IMR-90 (cell line): Measurements from ENCODE around the gene PAF1. TPM values are rescaled to one million over a fixed set of nuclear protein-coding genes. Genes with fewer than 3 reads are reported as not detected.

Experiments
- ATAC-seq: fragments of 200-7000 bp; cut with Tn5 transposase; 2 replicates; pipeline ENCODE4 v1.9.1; 2020; ENCODE audit warnings: low read depth, mild to moderate bottlenecking, moderate library complexity
- BruUV-seq: library from RNA; stranded (reverse); fragments of 400-500 nt; replicated peaks from 2 replicates; lab custom pipeline; 2021; lab: Mats Ljungman, UMichigan
- CTCF ChIA-PET: fragments of 300-600 bp; formaldehyde crosslinking; extraction: SDS; loops from one replicate; lab custom pipeline; 2021; ENCODE audit warnings: antibody characterized with exemption; lab: Yijun Ruan, JAX
- POLR2A ChIA-PET: fragments of 300-600 bp; sonication (Branson Sonifier 250); formaldehyde crosslinking; loops from one replicate; lab custom pipeline; 2022; ENCODE audit warnings: antibody characterized with exemption; ENCODE audit not compliant: unreplicated experiment; lab: Charles Lee
- DNase-seq: peaks from one replicate; pipeline ENCODE4 v3.0.0; 2013
- H2AFZ ChIP-seq: replicated peaks from 2 replicates; pipeline ENCODE3; 2013; ENCODE audit warnings: low read length, mild to moderate bottlenecking; ENCODE audit not compliant: poor library complexity
- H2AK5ac ChIP-seq: 2 replicates; pipeline ENCODE4 v1.6.1; 2013; ENCODE audit warnings: low read depth, low read length, inconsistent platforms
- H2AK9ac ChIP-seq: replicated peaks from 2 replicates; pipeline ENCODE3; 2013; ENCODE audit warnings: mild to moderate bottlenecking, low read depth, low read length, moderate library complexity; ENCODE audit not compliant: poor library complexity
- H2BK120ac ChIP-seq: 2 replicates; pipeline ENCODE4 v1.6.1; 2013; ENCODE audit warnings: low read depth, low read length, inconsistent platforms
- H2BK15ac ChIP-seq: 3 replicates; pipeline ENCODE4 v1.6.1; 2013; ENCODE audit warnings: low read depth, low read length, inconsistent platforms
- H2BK20ac ChIP-seq: 2 replicates; pipeline ENCODE4 v1.6.1; 2013; ENCODE audit warnings: low read depth, mild to moderate bottlenecking, inconsistent platforms, low read length, moderate library complexity
- H2BK5ac ChIP-seq: 2 replicates; pipeline ENCODE4 v1.6.1; 2013; ENCODE audit warnings: mild to moderate bottlenecking, low read depth, low read length, inconsistent platforms; ENCODE audit not compliant: poor library complexity, severe bottlenecking
- H3K14ac ChIP-seq: replicated peaks from 2 replicates; pipeline ENCODE4 v1.6.1; 2013; ENCODE audit warnings: low read depth, low read length, inconsistent platforms
- H3K18ac ChIP-seq: 2 replicates; pipeline ENCODE4 v1.6.1; 2013; ENCODE audit warnings: low read depth, low read length, control low read depth
- H3K23ac ChIP-seq: 2 replicates; pipeline ENCODE4 v1.6.1; 2013; ENCODE audit warnings: low read depth, low read length, inconsistent platforms
- H3K27ac ChIP-seq: 2 replicates; pipeline ENCODE4 v1.5.1; 2013; ENCODE audit warnings: mild to moderate bottlenecking, control low read depth, low read length; ENCODE audit not compliant: insufficient read depth
- H3K27me3 ChIP-seq: 2 replicates; pipeline ENCODE4 v1.6.1; 2013; ENCODE audit warnings: low read length; ENCODE audit not compliant: control insufficient read depth, insufficient read depth
- H3K36me3 ChIP-seq: 2 replicates; pipeline ENCODE4 v1.6.1; 2013; ENCODE audit warnings: low read length, mixed read lengths; ENCODE audit not compliant: control insufficient read depth, insufficient read depth
- H3K4ac ChIP-seq: 2 replicates; pipeline ENCODE4 v1.6.1; 2013; ENCODE audit warnings: low read depth, low read length, inconsistent platforms
- H3K4me1 ChIP-seq: 2 replicates; pipeline ENCODE4 v1.6.1; 2013; ENCODE audit warnings: low read length, mixed read lengths; ENCODE audit not compliant: control insufficient read depth, insufficient read depth
- H3K4me2 ChIP-seq: 2 replicates; pipeline ENCODE4 v1.6.1; 2013; ENCODE audit warnings: low read depth, mild to moderate bottlenecking, control low read depth, low read length, moderate library complexity
- H3K4me3 ChIP-seq: 2 replicates; pipeline ENCODE4 v1.5.1; 2013; ENCODE audit warnings: low read depth, mild to moderate bottlenecking, control low read depth, low read length, moderate library complexity; ENCODE audit not compliant: insufficient read depth
- H3K56ac ChIP-seq: 2 replicates; pipeline ENCODE4 v1.6.1; 2013; ENCODE audit warnings: low read length, inconsistent platforms; ENCODE audit not compliant: insufficient read depth; ENCODE audit errors: extremely low read depth
- H3K79me1 ChIP-seq, 2 experiments: 2 replicates each; pipeline ENCODE4 v1.6.1; 2013; ENCODE audit warnings: low read length in 2 of 2, inconsistent platforms in 1 of 2, low read depth in 1 of 2
- H3K9ac ChIP-seq: 2 replicates; pipeline ENCODE4 v1.6.1; 2013; ENCODE audit warnings: low read depth, low read length, control low read depth
- H3K9me1 ChIP-seq: 2 replicates; pipeline ENCODE4 v1.6.1; 2013; ENCODE audit warnings: low read length, inconsistent platforms; ENCODE audit not compliant: insufficient read depth
- H3K9me3 ChIP-seq: 2 replicates; pipeline ENCODE4 v1.6.1; 2013; ENCODE audit warnings: low read length; ENCODE audit not compliant: control insufficient read depth, insufficient read depth
- H4K20me1 ChIP-seq: 2 replicates; pipeline ENCODE4 v1.6.1; 2013; ENCODE audit warnings: low read length, inconsistent platforms; ENCODE audit not compliant: insufficient read depth
- H4K5ac ChIP-seq: 2 replicates; pipeline ENCODE4 v1.6.1; 2013; ENCODE audit warnings: mild to moderate bottlenecking, low read depth, low read length, control low read depth
- H4K8ac ChIP-seq, 2 experiments: 2 replicates each; pipeline ENCODE4 v1.6.1; 2013; ENCODE audit warnings: low read depth in 2 of 2, low read length in 2 of 2, control low read depth in 1 of 2, inconsistent platforms in 1 of 2
- H4K91ac ChIP-seq: 2 replicates; pipeline ENCODE4 v1.6.1; 2013; ENCODE audit warnings: low read depth, low read length, inconsistent platforms; ENCODE audit not compliant: insufficient read depth
- MAZ ChIP-seq: IDR thresholded peaks from 2 replicates; pipeline ENCODE4 v1.6.1; 2012; ENCODE audit warnings: low read depth, mild to moderate bottlenecking, low read length, improper control_type of control experiment, moderate library complexity, borderline replicate concordance
- MXI1 ChIP-seq: IDR thresholded peaks from 2 replicates; pipeline ENCODE4 v1.6.1; 2012; ENCODE audit warnings: low read depth, mild to moderate bottlenecking, low read length, moderate library complexity, borderline replicate concordance
- POLR2A ChIP-seq: IDR thresholded peaks from 2 replicates; pipeline ENCODE4 v1.6.1; 2012; ENCODE audit warnings: mild to moderate bottlenecking, low read depth, low read length
- WGBS, 2 experiments: methylation state at CpG; one replicate each; pipeline versions ENCODE4 v1.1.5 to v1.1.7; 2013; ENCODE audit warnings: missing lambda C conversion rate in 2 of 2; ENCODE audit not compliant: insufficient read length in 1 of 2; ENCODE audit errors: extremely low coverage in 2 of 2; 5-methylcytosine and 5-hydroxymethylcytosine counted together
- dilution Hi-C: fragments of 300-500 bp; cut with HindIII; formaldehyde crosslinking; loops from one replicate; pipeline ENCODE4 v1.14.3; 2018; ENCODE audit warnings: low sequenced_read_pairs; ENCODE audit not compliant: unreplicated experiment
- in situ Hi-C: fragments of 300-500 bp; cut with MboI; formaldehyde crosslinking; loops from 3 replicates; pipeline ENCODE4 v1.14.3; 2019; ENCODE audit warnings: low sequenced_read_pairs, inconsistent platforms, mixed read lengths
- intact Hi-C: fragments of 100-400 bp; cut with micrococcal nuclease; formaldehyde crosslinking; loops from 2 replicates; pipeline ENCODE4 v1.10.0; 2022
- polyA plus RNA-seq, 3 experiments: library from polyadenylated mRNA; depleted of rRNA; stranded (reverse); fragments of >200 nt; gene quantifications; 2 replicates each; pipeline ENCODE4 v1.2.3, GENCODE V29; 2012; ENCODE audit warnings: low replicate concordance in 1 of 3
- total RNA-seq: library from RNA; depleted of rRNA; stranded (reverse); fragments of >200 nt; gene quantifications from 2 replicates; pipeline ENCODE4 v1.2.3, GENCODE V29; 2012

PAF1 gene
- total and polyA plus RNA-seq, 2 of the 4 experiments (the other 2 are of a cell fraction), result 45.7 to 54.3 TPM

GRCh38 chr19:39417463-39418181 lies 26.7 kb upstream of the PAF1 start:
- Histone ChIP-seq H2AFZ (no peak overlapping the region), H3K79me1 (peaks cover 13 to 73% of the 10 kb centered on the region in 2 experiments), H3K4ac (no peak overlapping the region), H2AK9ac (no peak overlapping the region), H2BK120ac (no peak overlapping the region), H4K8ac (no peak overlapping the region), H3K56ac (no peak overlapping the region), H3K4me1 (peaks cover 11% of the 10 kb centered on the region; the same call in 1 of the 2 replicates), H3K27me3 (no peaks in the 10 kb centered on the region), H2BK5ac (no peak overlapping the region), H3K18ac (no peak overlapping the region), H3K9me3 (no peaks in the 10 kb centered on the region), H3K9me1 (peaks cover 12% of the 10 kb centered on the region; the same call in 1 of the 2 replicates), H2BK15ac (no peak overlapping the region), H4K91ac (no peak overlapping the region), H2AK5ac (no peak overlapping the region), H3K9ac (no peak overlapping the region), H2BK20ac (no peak overlapping the region), H4K20me1 (peaks cover 43% of the 10 kb centered on the region), H3K4me2 (no peak overlapping the region), H4K5ac (no peak overlapping the region), H3K4me3 (no peak overlapping the region), H3K36me3 (peaks cover 59% of the 10 kb centered on the region), H3K27ac (no peak overlapping the region), H3K14ac (no peak overlapping the region), H3K23ac (no peak overlapping the region)
- ChIA-PET CTCF (interaction anchor here (0.6 kb wide), 1 partner anchor 1722 kb away, joined by 4 read pairs; no protein-coding TSS in a partner anchor), POLR2A (no interaction called here)
- DNase-seq (no peak), ATAC-seq (no peak)
- intact Hi-C loops (no loop called here), dilution Hi-C loops (no loop called here), in situ Hi-C loops (no loop called here)
- WGBS, 2 experiments, result 100% methylated on average over 1 of the region's 30 CpGs; no CpG with 5 or more reads in 1 of the 2 experiments
- TF ChIP-seq POLR2A, result no peak
- TF ChIP-seq MXI1, result no peak
- TF ChIP-seq MAZ, result no peak
- BruUV-seq, result no TSS peak
